HG02852 (cell line): ENCODE results near the gene CNPY4.
"Not testable (repeated sequence)": the region's sequence is repeated elsewhere in the genome, so short reads cannot be mapped to it uniquely, and the experiment has no call there.

Source experiments
- ATAC-seq: cut with Tn5 transposase; IDR thresholded peaks from one replicate; pipeline ENCODE4 v1.9.1; 2021; ENCODE audit warnings: mild to moderate bottlenecking, moderate library complexity; ENCODE audit not compliant: unreplicated experiment

Gene CNPY4

DNA sequence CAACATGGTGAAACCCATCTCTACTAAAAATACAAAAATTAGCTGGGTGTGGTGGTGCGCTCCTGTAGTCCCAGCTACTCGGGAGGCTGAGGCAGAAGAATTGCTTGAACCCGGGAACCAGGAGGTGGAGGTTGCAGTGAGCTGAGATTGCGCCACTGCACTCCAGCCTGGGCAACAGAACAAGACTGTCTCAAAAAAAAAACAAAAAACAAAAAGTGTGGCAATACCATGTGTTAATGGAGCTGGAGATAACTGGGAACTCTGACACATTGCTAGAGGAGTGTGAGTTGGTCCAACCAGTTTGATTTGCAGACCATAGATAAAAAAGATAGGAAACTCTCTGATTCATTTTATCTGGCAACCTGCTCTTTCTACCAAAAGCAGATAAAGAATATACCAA is 26.9 kb downstream of the CNPY4 start:
- ATAC-seq, result not testable (repeated sequence)

GRCh38 chr7:100147278-100147677 is 27.8 kb downstream of the CNPY4 start:
- ATAC-seq, result no peak

- ATAC-seq, result no peak
These were observed 28.8 kb downstream of the CNPY4 start for GRCh38 chr7:100148225-100148558.

GRCh38 chr7:100148559-100149328 is 29.3 kb downstream of the CNPY4 start, which contains the start of gene LAMTOR4:
LAMTOR4 (plus strand) TSS chr7:100148918; CDS start chr7:100148973, 55 bp downstream.
- ATAC-seq, result peak; percentile 97

- no peak for ATAC-seq
These were observed 33.0 kb downstream of the CNPY4 start for GRCh38 chr7:100152404-100152803.

DNA sequence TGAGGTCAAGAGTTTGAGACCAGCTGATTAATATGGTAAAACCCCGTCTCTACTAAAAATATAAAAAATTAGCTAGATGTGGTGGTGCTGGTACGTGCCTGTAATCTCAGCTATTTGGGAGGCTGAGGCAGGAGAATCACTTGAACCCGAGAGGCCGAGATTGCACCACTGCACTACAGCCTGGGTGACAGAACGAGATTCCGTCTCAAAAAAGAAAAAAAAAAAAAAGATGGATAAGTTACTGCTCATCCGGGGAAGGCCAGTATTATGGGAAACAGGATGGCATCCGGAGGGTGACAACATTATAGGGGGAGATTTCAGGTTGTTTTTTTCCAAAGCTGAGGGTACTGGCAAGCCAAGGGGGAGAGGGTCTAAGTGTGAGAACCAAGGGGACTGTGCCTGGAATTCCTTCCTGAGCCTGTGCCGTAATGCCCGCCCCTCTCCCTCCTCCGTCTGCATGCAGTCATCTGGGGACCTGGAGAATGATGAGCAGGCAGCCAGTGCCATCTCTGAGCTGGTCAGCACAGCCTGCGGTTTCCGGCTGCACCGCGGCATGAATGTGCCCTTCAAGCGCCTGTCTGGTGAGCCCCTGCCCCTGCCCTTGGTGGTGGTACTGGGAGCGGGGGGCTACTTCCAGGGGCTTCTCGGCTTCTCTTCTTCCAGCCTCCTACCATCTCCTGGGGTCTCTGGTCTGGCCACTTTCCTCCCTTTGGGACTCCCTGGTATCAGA is 33.7 kb downstream of the CNPY4 start:
- ATAC-seq, result no peak

GRCh38 chr7:100153708-100154535 is 34.5 kb downstream of the CNPY4 start:
- no peak for ATAC-seq

- ATAC-seq, result no peak
These were observed 35.4 kb downstream of the CNPY4 start for GRCh38 chr7:100154651-100155491.

DNA sequence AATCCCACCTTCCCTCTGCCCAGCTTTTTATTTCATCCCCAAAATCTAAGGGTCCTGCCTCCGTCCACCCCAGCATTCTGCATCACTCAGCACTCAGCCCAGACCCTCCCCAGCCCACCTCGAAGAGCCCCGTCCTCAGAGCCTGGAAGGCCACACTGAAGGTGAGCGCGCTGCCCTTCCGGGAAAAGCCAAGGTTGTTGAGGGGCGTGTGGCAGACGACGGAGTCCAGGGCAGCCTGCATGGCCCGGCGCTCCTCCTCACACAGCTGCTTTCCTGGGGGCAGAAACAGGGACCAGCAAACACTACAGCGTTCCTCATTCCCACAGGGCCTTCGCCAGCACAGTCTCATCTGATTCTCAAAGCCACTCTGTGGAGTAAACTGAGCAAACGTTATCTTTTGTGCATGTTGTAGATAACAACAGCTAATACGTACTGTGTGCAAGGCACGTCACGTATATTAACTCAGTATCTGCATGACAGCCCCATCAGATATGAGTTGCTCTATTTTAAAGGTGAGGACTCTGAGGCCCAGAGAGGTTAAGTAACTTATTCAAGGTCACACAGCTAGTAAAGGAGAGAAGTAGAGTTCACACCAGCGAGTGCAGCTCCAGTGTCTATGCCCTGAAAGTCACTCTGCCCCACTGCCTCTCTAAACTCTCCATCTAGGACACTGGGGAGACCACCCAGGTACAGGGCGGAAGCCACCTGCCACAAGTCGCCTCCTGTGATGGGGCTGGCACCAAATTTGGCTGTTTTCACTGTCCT is 36.3 kb downstream of the CNPY4 start:
- no peak for ATAC-seq

DNA sequence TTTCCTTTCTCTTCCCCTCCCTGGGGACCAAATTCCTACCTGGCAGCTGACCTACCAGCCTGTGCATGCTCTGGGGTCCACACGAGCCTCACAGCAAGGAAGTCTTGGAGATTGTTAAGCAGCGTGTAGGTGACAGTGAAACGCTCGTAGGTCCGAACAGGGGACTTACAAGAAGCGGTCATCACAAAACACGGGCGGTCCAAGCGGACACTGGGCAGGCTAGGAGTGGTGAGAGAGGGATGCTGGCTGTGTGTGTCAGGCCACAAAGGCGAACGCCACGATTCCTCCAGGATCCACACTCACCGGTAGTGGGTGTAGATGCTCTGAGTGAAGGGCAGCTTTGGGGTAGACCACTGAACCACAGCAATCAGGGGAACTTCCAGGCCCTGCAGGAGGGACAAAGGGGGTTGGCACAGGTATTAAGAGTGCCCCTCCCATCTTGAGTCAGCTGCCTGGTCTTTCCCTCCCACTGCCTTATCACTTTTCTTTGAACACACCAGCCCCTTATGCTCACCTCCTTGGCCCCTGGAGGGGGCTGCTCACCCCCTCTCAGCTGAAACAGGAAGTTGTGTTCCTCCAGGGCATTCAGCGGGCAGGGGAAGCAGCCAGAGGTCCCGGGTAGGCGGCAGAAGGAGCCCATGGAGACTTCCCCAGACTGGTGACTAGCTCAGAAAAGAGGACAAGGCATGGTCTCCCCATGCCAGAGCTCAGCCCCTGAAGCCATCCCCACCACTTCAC is 37.1 kb downstream of the CNPY4 start:
- ATAC-seq, result no peak

DNA sequence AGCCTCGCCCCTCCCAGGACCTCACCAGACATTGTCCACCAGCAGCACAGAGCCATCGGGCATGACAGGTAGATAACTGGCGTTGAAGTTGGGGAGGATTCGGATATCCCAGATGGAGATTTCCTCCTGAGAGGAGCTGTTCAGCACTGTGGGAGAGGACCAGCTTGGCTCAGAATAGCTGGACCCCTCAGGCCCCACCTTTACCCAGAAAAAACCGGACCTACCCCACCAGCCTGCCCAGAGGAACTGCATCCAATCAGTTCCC is 37.6 kb downstream of the CNPY4 start:
- ATAC-seq, result no peak

- no peak for ATAC-seq
These were observed 38.1 kb downstream of the CNPY4 start for GRCh38 chr7:100157334-100158228.

GRCh38 chr7:100158229-100159098 is 39.0 kb downstream of the CNPY4 start, which contains the start of gene TRAPPC14:
TRAPPC14 (minus strand) TSS chr7:100158723; CDS start chr7:100158499, 224 bp downstream.
- peak; percentile 85 for ATAC-seq

DNA sequence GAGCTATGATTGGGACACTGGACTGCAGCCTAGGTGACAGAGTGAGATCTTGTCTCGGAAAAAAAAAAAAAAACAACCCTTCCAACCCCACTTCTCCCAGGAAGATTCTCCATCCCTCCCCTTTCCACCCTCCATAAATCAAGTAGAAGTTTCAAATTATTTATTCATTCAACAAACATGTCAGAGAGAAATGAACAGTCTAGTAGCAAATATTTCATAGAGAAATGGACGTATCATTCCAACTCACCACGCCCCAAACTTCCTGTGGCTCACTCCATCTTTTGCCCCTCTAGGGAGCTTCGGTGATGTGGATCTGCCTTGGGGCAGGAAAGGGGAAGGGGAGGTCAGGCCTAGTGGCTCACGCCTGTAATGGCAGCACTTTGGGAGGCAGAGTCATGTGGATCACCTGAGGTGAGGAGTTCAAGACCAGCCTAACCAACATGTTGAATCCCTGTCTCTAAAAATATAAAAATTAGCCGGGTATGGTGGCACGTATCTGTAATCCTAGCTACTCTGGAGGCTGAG is 39.7 kb downstream of the CNPY4 start:
- ATAC-seq, result no peak

DNA sequence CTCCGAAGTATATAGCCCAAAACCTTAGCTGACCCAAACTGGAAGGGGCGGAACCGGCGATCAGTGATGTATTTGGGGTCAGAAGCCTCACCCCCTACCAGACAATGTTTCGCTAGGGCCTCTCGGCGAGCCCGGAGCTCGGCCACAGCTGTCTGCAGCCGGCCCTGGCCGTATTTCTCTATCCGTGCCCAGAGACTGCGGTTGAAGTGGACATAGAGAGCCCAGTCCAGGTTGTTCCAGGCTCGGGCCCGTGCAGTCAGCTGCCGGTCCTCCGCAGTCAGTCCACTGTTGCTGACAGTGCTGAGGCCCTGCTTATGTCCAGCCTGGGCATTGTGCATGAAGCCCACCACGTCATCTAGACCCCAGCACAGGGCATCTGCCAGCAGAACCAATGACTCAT is 40.6 kb downstream of the CNPY4 start:
- no peak for ATAC-seq

DNA sequence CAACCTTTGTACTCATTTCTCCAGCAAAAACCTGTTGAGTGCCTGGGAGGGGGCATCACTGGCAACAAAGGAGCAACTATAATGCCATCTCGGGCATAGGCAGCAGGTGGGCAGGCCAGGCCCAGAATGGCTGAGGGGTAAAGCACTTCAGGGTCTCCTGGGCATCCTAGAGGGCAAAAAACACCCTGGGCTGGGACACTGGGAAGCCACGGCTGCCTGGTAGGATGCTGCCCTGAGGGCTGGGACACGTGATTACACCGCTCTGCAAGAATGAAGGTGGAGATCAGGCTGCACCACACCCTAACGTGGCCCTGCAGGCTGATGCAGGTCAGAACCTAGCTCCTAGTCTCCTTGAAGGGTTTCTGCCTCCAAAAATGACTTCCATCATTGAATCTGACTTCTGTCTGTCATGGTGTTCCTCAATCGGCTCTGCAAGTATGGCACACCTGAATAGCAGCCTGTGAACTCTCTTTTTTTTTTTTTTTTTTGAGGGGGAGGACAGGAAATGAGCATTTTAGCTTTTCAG is 43.6 kb downstream of the CNPY4 start:
- no peak for ATAC-seq

GRCh38 chr7:100163871-100164270 is 44.4 kb downstream of the CNPY4 start:
- ATAC-seq, result no peak
